IMR-90 (cell line): ENCODE data around the gene GPI. TPM values are rescaled to one million over a fixed set of nuclear protein-coding genes. Genes with fewer than 3 reads are reported as not detected.

Experiments used
- ATAC-seq: fragments of 200-7000 bp; cut with Tn5 transposase; 2 replicates; pipeline ENCODE4 v1.9.1; 2020; ENCODE audit warnings: low read depth, mild to moderate bottlenecking, moderate library complexity
- BruUV-seq: library from RNA; stranded (reverse); fragments of 400-500 nt; replicated peaks from 2 replicates; lab custom pipeline; 2021; lab: Mats Ljungman, UMichigan
- CTCF ChIA-PET: fragments of 300-600 bp; formaldehyde crosslinking; extraction: SDS; loops from one replicate; lab custom pipeline; 2021; ENCODE audit warnings: antibody characterized with exemption; lab: Yijun Ruan, JAX
- POLR2A ChIA-PET: fragments of 300-600 bp; sonication (Branson Sonifier 250); formaldehyde crosslinking; loops from one replicate; lab custom pipeline; 2022; ENCODE audit warnings: antibody characterized with exemption; ENCODE audit not compliant: unreplicated experiment; lab: Charles Lee
- DNase-seq: peaks from one replicate; pipeline ENCODE4 v3.0.0; 2013
- H2AFZ ChIP-seq: replicated peaks from 2 replicates; pipeline ENCODE3; 2013; ENCODE audit warnings: low read length, mild to moderate bottlenecking; ENCODE audit not compliant: poor library complexity
- H2AK5ac ChIP-seq: 2 replicates; pipeline ENCODE4 v1.6.1; 2013; ENCODE audit warnings: low read depth, low read length, inconsistent platforms
- H2AK9ac ChIP-seq: replicated peaks from 2 replicates; pipeline ENCODE3; 2013; ENCODE audit warnings: mild to moderate bottlenecking, low read depth, low read length, moderate library complexity; ENCODE audit not compliant: poor library complexity
- H2BK120ac ChIP-seq: 2 replicates; pipeline ENCODE4 v1.6.1; 2013; ENCODE audit warnings: low read depth, low read length, inconsistent platforms
- H2BK15ac ChIP-seq: 3 replicates; pipeline ENCODE4 v1.6.1; 2013; ENCODE audit warnings: low read depth, low read length, inconsistent platforms
- H2BK20ac ChIP-seq: 2 replicates; pipeline ENCODE4 v1.6.1; 2013; ENCODE audit warnings: low read depth, mild to moderate bottlenecking, inconsistent platforms, low read length, moderate library complexity
- H2BK5ac ChIP-seq: 2 replicates; pipeline ENCODE4 v1.6.1; 2013; ENCODE audit warnings: mild to moderate bottlenecking, low read depth, low read length, inconsistent platforms; ENCODE audit not compliant: poor library complexity, severe bottlenecking
- H3K14ac ChIP-seq: replicated peaks from 2 replicates; pipeline ENCODE4 v1.6.1; 2013; ENCODE audit warnings: low read depth, low read length, inconsistent platforms
- H3K18ac ChIP-seq: 2 replicates; pipeline ENCODE4 v1.6.1; 2013; ENCODE audit warnings: low read depth, low read length, control low read depth
- H3K23ac ChIP-seq: 2 replicates; pipeline ENCODE4 v1.6.1; 2013; ENCODE audit warnings: low read depth, low read length, inconsistent platforms
- H3K27ac ChIP-seq: 2 replicates; pipeline ENCODE4 v1.5.1; 2013; ENCODE audit warnings: mild to moderate bottlenecking, control low read depth, low read length; ENCODE audit not compliant: insufficient read depth
- H3K27me3 ChIP-seq: 2 replicates; pipeline ENCODE4 v1.6.1; 2013; ENCODE audit warnings: low read length; ENCODE audit not compliant: control insufficient read depth, insufficient read depth
- H3K36me3 ChIP-seq: 2 replicates; pipeline ENCODE4 v1.6.1; 2013; ENCODE audit warnings: low read length, mixed read lengths; ENCODE audit not compliant: control insufficient read depth, insufficient read depth
- H3K4ac ChIP-seq: 2 replicates; pipeline ENCODE4 v1.6.1; 2013; ENCODE audit warnings: low read depth, low read length, inconsistent platforms
- H3K4me1 ChIP-seq: 2 replicates; pipeline ENCODE4 v1.6.1; 2013; ENCODE audit warnings: low read length, mixed read lengths; ENCODE audit not compliant: control insufficient read depth, insufficient read depth
- H3K4me2 ChIP-seq: 2 replicates; pipeline ENCODE4 v1.6.1; 2013; ENCODE audit warnings: low read depth, mild to moderate bottlenecking, control low read depth, low read length, moderate library complexity
- H3K4me3 ChIP-seq: 2 replicates; pipeline ENCODE4 v1.5.1; 2013; ENCODE audit warnings: low read depth, mild to moderate bottlenecking, control low read depth, low read length, moderate library complexity; ENCODE audit not compliant: insufficient read depth
- H3K56ac ChIP-seq: 2 replicates; pipeline ENCODE4 v1.6.1; 2013; ENCODE audit warnings: low read length, inconsistent platforms; ENCODE audit not compliant: insufficient read depth; ENCODE audit errors: extremely low read depth
- H3K79me1 ChIP-seq, 2 experiments: 2 replicates each; pipeline ENCODE4 v1.6.1; 2013; ENCODE audit warnings: low read length in 2 of 2, inconsistent platforms in 1 of 2, low read depth in 1 of 2
- H3K9ac ChIP-seq: 2 replicates; pipeline ENCODE4 v1.6.1; 2013; ENCODE audit warnings: low read depth, low read length, control low read depth
- H3K9me1 ChIP-seq: 2 replicates; pipeline ENCODE4 v1.6.1; 2013; ENCODE audit warnings: low read length, inconsistent platforms; ENCODE audit not compliant: insufficient read depth
- H3K9me3 ChIP-seq: 2 replicates; pipeline ENCODE4 v1.6.1; 2013; ENCODE audit warnings: low read length; ENCODE audit not compliant: control insufficient read depth, insufficient read depth
- H4K20me1 ChIP-seq: 2 replicates; pipeline ENCODE4 v1.6.1; 2013; ENCODE audit warnings: low read length, inconsistent platforms; ENCODE audit not compliant: insufficient read depth
- H4K5ac ChIP-seq: 2 replicates; pipeline ENCODE4 v1.6.1; 2013; ENCODE audit warnings: mild to moderate bottlenecking, low read depth, low read length, control low read depth
- H4K8ac ChIP-seq, 2 experiments: 2 replicates each; pipeline ENCODE4 v1.6.1; 2013; ENCODE audit warnings: low read depth in 2 of 2, low read length in 2 of 2, control low read depth in 1 of 2, inconsistent platforms in 1 of 2
- H4K91ac ChIP-seq: 2 replicates; pipeline ENCODE4 v1.6.1; 2013; ENCODE audit warnings: low read depth, low read length, inconsistent platforms; ENCODE audit not compliant: insufficient read depth
- CEBPB ChIP-seq: IDR thresholded peaks from 2 replicates; pipeline ENCODE4 v1.6.1; 2012; ENCODE audit warnings: low read depth, low read length, improper control_type of control experiment
- CHD1 ChIP-seq: IDR thresholded peaks from 2 replicates; pipeline ENCODE4 v1.6.1; 2012; ENCODE audit warnings: low read depth, low read length, improper control_type of control experiment
- NFE2L2 ChIP-seq: fragments of 150-350 bp; IDR thresholded peaks from 2 replicates; pipeline ENCODE4 v1.6.1; 2016; ENCODE audit warnings: low read depth, mild to moderate bottlenecking, low read length
- POLR2A ChIP-seq: IDR thresholded peaks from 2 replicates; pipeline ENCODE4 v1.6.1; 2012; ENCODE audit warnings: mild to moderate bottlenecking, low read depth, low read length
- RAD21 ChIP-seq: IDR thresholded peaks from 2 replicates; pipeline ENCODE4 v1.6.1; 2012; ENCODE audit warnings: low read length, improper control_type of control experiment
- RCOR1 ChIP-seq: IDR thresholded peaks from 2 replicates; pipeline ENCODE4 v1.6.1; 2012; ENCODE audit warnings: mild to moderate bottlenecking, low read length, improper control_type of control experiment; ENCODE audit not compliant: insufficient replicate concordance
- RFX5 ChIP-seq: IDR thresholded peaks from 2 replicates; pipeline ENCODE4 v1.8.0; 2012; ENCODE audit warnings: low read depth, mild to moderate bottlenecking, low read length, moderate library complexity
- SMC3 ChIP-seq: fragments of 150-350 bp; IDR thresholded peaks from 2 replicates; pipeline ENCODE4 v1.6.1; 2016; ENCODE audit warnings: low read depth, mild to moderate bottlenecking, antibody characterized with exemption, low read length, moderate library complexity
- WGBS, 2 experiments: methylation state at CpG; one replicate each; pipeline versions ENCODE4 v1.1.5 to v1.1.7; 2013; ENCODE audit warnings: missing lambda C conversion rate in 2 of 2; ENCODE audit not compliant: insufficient read length in 1 of 2; ENCODE audit errors: extremely low coverage in 2 of 2; 5-methylcytosine and 5-hydroxymethylcytosine counted together
- dilution Hi-C: fragments of 300-500 bp; cut with HindIII; formaldehyde crosslinking; loops from one replicate; pipeline ENCODE4 v1.14.3; 2018; ENCODE audit warnings: low sequenced_read_pairs; ENCODE audit not compliant: unreplicated experiment
- in situ Hi-C: fragments of 300-500 bp; cut with MboI; formaldehyde crosslinking; loops from 3 replicates; pipeline ENCODE4 v1.14.3; 2019; ENCODE audit warnings: low sequenced_read_pairs, inconsistent platforms, mixed read lengths
- intact Hi-C: fragments of 100-400 bp; cut with micrococcal nuclease; formaldehyde crosslinking; loops from 2 replicates; pipeline ENCODE4 v1.10.0; 2022
- polyA plus RNA-seq, 3 experiments: library from polyadenylated mRNA; depleted of rRNA; stranded (reverse); fragments of >200 nt; gene quantifications; 2 replicates each; pipeline ENCODE4 v1.2.3, GENCODE V29; 2012; ENCODE audit warnings: low replicate concordance in 1 of 3
- total RNA-seq: library from RNA; depleted of rRNA; stranded (reverse); fragments of >200 nt; gene quantifications from 2 replicates; pipeline ENCODE4 v1.2.3, GENCODE V29; 2012
- TF ChIP-seq, protein P1 (sequence below): conservative IDR thresholded peaks from 2 replicates; pipeline ENCODE4 v1.5.1; 2012; ENCODE audit warnings: mild to moderate bottlenecking, low read depth, low read length, improper control_type of control experiment
- TF ChIP-seq, protein P2 (sequence below): fragments of 150-350 bp; IDR thresholded peaks from 2 replicates; pipeline ENCODE4 v1.6.1; 2017; ENCODE audit warnings: mild to moderate bottlenecking, antibody characterized with exemption, low read length, low read depth
- TF ChIP-seq, protein P3 (sequence below): fragments of 150-350 bp; IDR thresholded peaks from 2 replicates; pipeline ENCODE4 v1.6.1; 2016; ENCODE audit warnings: low read depth, mild to moderate bottlenecking, low read length, moderate library complexity, borderline replicate concordance

Gene GPI
- total and polyA plus RNA-seq, 2 of the 4 experiments (the other 2 are of a cell fraction) = 147 to 239 TPM

DNA sequence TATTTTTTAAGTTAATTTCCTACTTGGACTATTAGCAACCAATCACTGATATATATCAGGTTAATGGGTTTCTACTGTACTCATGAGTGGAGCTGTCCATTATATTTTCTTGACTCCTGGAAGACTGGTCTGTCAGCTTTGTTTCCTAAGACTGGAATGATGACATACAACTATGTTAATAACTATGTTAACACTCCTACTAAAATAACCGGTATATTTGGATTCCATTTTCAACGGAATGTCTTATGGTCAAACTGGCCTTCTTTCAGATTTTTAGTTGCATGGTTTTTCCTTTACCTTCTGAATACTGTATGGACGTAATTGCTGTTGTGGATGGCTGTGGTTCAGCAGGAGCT, 45.8 kb upstream of the GPI start:
- intact Hi-C loops = loop anchor here (5.0 kb wide), 1 partner anchor 62 kb away; no protein-coding TSS in a partner anchor
- no peak overlapping the region for H2BK20ac ChIP-seq

More for the DNA sequence above, 45.8 kb upstream of the GPI start:
- no peaks in the 10 kb centered on the region for H3K27me3 ChIP-seq
- H3K36me3 ChIP-seq = peaks cover 14% of the 10 kb centered on the region
- no peak overlapping the region for H3K9ac ChIP-seq
- peaks cover 27% of the 10 kb centered on the region for H3K4me1 ChIP-seq
- H3K4ac ChIP-seq = no peak overlapping the region
- no peak overlapping the region for H2BK120ac ChIP-seq
- no peak overlapping the region; the same call in 1 of the 2 replicates for H3K18ac ChIP-seq
- H3K14ac ChIP-seq = no peak overlapping the region
- dilution Hi-C loops = no loop called here
- H3K27ac ChIP-seq = no peak overlapping the region
- peaks cover 46 to 74% of the 10 kb centered on the region in 2 experiments for H3K79me1 ChIP-seq
- no peaks in the 10 kb centered on the region for H3K9me3 ChIP-seq
- H2AK5ac ChIP-seq = no peak overlapping the region; the same call in 1 of the 2 replicates
- H3K56ac ChIP-seq = no peak overlapping the region
- TF ChIP-seq, protein P1, sequence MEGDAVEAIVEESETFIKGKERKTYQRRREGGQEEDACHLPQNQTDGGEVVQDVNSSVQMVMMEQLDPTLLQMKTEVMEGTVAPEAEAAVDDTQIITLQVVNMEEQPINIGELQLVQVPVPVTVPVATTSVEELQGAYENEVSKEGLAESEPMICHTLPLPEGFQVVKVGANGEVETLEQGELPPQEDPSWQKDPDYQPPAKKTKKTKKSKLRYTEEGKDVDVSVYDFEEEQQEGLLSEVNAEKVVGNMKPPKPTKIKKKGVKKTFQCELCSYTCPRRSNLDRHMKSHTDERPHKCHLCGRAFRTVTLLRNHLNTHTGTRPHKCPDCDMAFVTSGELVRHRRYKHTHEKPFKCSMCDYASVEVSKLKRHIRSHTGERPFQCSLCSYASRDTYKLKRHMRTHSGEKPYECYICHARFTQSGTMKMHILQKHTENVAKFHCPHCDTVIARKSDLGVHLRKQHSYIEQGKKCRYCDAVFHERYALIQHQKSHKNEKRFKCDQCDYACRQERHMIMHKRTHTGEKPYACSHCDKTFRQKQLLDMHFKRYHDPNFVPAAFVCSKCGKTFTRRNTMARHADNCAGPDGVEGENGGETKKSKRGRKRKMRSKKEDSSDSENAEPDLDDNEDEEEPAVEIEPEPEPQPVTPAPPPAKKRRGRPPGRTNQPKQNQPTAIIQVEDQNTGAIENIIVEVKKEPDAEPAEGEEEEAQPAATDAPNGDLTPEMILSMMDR = no peak
- TF ChIP-seq NFE2L2 (no peak), SMC3 (no peak), CHD1 (no peak), POLR2A (no peak), CEBPB (no peak), RAD21 (no peak), RCOR1 (no peak), RFX5 (no peak)
- TF ChIP-seq, protein P2, sequence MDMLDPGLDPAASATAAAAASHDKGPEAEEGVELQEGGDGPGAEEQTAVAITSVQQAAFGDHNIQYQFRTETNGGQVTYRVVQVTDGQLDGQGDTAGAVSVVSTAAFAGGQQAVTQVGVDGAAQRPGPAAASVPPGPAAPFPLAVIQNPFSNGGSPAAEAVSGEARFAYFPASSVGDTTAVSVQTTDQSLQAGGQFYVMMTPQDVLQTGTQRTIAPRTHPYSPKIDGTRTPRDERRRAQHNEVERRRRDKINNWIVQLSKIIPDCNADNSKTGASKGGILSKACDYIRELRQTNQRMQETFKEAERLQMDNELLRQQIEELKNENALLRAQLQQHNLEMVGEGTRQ = no peak
- TF ChIP-seq, protein P3, sequence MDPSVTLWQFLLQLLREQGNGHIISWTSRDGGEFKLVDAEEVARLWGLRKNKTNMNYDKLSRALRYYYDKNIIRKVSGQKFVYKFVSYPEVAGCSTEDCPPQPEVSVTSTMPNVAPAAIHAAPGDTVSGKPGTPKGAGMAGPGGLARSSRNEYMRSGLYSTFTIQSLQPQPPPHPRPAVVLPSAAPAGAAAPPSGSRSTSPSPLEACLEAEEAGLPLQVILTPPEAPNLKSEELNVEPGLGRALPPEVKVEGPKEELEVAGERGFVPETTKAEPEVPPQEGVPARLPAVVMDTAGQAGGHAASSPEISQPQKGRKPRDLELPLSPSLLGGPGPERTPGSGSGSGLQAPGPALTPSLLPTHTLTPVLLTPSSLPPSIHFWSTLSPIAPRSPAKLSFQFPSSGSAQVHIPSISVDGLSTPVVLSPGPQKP = no peak
- no peak for DNase-seq
- in situ Hi-C loops = no loop called here
- H4K20me1 ChIP-seq = peaks cover 37% of the 10 kb centered on the region
- H3K4me2 ChIP-seq = no peak overlapping the region
- no peak overlapping the region for H2BK15ac ChIP-seq
- ChIA-PET POLR2A (interaction anchor here (0.5 to 0.7 kb wide), 2 partner anchors 11 to 23 kb away, joined by 5 read pairs; no protein-coding TSS in a partner anchor), CTCF (interaction anchor here (0.6 to 0.7 kb wide), 2 partner anchors 8 to 67 kb away, joined by 4 to 5 read pairs; no protein-coding TSS in a partner anchor)
- no TSS peak for BruUV-seq
- no CpG with 5 or more reads among the region's 3 CpGs for WGBS, 2 experiments
- H4K91ac ChIP-seq = no peak overlapping the region
- no peak overlapping the region for H4K8ac ChIP-seq
- no peak overlapping the region for H3K4me3 ChIP-seq
- no peak for ATAC-seq
- no peak overlapping the region for H4K5ac ChIP-seq
- H3K23ac ChIP-seq = no peak overlapping the region
- H2BK5ac ChIP-seq = no peak overlapping the region
- no peak overlapping the region for H2AK9ac ChIP-seq
- H2AFZ ChIP-seq = no peak overlapping the region
- peaks cover 40% of the 10 kb centered on the region for H3K9me1 ChIP-seq
